ENCODE results near the gene CAV1. TPM values are rescaled to one million over a fixed set of nuclear protein-coding genes. Genes with fewer than 3 reads are reported as not detected.

The CAV1 gene
- polyA plus RNA-seq, 3 donors = 30.6 to 32.3 (median 32.1) TPM

- no peak for DNase-seq (ENCODE audit: low read depth in 3 of 3, low spot score in 2 of 3)
These were observed 28.5 kb downstream of the CAV1 start for GRCh38 chr7:116553168-116553964.

DNA sequence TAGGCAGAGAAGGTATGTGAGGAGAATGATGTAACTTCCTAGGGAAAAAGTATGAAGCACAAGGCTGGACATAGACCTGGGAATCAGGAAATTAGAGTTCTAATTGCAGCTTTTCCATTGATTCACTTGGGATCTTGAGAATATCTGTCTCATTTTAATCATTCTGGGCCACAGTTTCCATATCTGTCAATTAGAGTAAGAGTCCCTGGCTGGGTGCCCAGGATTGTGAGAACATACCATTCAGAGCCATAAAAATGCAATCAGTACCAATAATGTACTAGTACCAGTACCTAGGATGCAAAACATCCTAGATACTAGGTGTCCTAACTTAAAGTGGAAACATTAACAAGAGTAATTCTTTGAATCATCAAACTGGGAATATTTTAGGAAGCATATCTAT lies 29.6 kb downstream of the CAV1 start:
- no peak for DNase-seq (ENCODE audit: low read depth in 3 of 3, low spot score in 2 of 3)

GRCh38 chr7:116554911-116555310 lies 30.1 kb downstream of the CAV1 start:
- no peak for DNase-seq (ENCODE audit: low read depth in 3 of 3, low spot score in 2 of 3)

GRCh38 chr7:116557066-116557585 lies 32.3 kb downstream of the CAV1 start:
- no peak for DNase-seq (ENCODE audit: low read depth in 3 of 3, low spot score in 2 of 3)

- DNase-seq (ENCODE audit: low read depth in 3 of 3, low spot score in 2 of 3) = no peak
These were observed 33.1 kb downstream of the CAV1 start for GRCh38 chr7:116557901-116558300.

- DNase-seq (ENCODE audit: low read depth in 3 of 3, low spot score in 2 of 3) = no peak
These were observed 35.5 kb downstream of the CAV1 start for GRCh38 chr7:116560021-116560970.

DNA sequence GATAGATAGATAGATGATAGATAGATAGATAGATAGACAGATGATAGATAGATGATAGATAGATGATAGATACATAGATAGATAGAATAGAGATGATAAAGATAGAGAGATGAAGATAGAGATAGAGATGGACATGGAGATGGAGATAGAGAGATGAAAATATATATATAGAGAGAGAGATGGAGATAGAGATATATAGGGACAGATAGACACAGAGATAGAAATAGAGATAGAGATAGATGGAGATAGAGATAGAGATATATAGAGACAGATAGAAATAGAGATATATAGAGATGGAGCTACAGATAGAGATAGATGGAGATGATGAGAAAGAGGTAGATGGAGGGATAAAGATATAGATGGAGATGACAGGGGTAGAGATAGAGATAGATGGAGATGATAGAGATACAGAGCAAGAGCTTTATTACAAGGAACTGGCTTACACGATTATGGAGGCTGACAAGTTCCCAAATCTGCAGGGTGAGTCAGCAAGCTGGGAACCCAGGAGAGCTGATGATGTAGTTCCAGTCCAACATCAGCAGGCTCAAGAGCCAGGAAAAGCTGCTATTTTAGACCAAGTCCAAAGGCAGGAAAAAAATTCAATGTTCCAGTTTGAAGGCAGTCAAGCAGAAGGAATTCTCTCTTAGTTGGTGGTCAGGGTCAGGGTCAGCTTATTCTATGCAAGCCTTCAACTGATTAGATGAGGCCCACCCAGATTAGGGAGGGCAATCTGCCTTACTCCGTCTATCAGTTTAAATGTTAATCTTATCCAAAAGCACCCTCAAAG lies 37.1 kb downstream of the CAV1 start:
- DNase-seq (ENCODE audit: low read depth in 3 of 3, low spot score in 2 of 3) = no peak

- no peak for DNase-seq (ENCODE audit: low read depth in 3 of 3, low spot score in 2 of 3)
These were observed 37.8 kb downstream of the CAV1 start for GRCh38 chr7:116562529-116563121.

GRCh38 chr7:116565981-116566380 lies 41.1 kb downstream of the CAV1 start:
- DNase-seq (ENCODE audit: low read depth in 3 of 3, low spot score in 2 of 3) = no peak

DNA sequence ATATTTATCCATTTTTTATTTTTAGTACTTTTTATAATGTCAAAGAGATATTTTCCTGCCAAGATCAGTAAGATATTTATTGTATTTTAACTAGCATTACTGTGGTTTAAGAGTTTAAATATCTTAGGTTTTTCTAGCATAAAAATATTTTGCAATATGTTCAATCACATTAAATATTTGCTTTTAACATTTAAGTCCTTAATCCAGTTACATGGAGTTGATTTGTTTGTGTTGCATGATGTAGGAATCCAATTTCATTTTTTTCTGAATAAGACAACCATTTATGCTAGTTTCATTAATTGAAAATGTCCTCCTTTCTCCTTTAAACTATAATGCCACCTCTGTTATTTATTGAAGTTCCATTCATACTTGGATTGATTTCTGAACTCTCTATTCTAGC lies 41.8 kb downstream of the CAV1 start:
- DNase-seq (ENCODE audit: low read depth in 3 of 3, low spot score in 2 of 3) = no peak

GRCh38 chr7:116569737-116570136 lies 44.9 kb downstream of the CAV1 start:
- DNase-seq (ENCODE audit: low read depth in 3 of 3, low spot score in 2 of 3) = no peak

GRCh38 chr7:116570306-116570705 lies 45.5 kb downstream of the CAV1 start:
- DNase-seq (ENCODE audit: low read depth in 3 of 3, low spot score in 2 of 3) = no peak

DNA sequence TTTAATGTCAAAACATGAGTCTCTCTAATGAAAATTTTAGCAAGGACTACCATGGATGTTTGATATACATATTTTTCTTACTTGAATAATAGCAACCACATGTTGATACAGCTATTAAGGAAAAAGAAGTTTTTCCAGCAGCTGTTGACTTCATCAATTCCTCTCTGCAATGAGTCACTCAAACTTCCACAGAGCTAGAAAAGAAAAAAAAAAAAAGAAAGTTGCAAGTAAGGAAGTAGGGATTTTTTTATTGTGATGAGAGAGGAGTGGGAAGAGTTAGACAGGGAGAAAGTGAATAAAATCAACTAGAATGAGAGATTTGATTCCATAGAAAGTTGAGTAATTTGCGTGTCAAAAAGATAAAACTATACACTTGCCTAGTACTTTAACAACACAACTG lies 46.2 kb downstream of the CAV1 start:
- no peak for DNase-seq (ENCODE audit: low read depth in 3 of 3, low spot score in 2 of 3)

- no peak for DNase-seq (ENCODE audit: low read depth in 3 of 3, low spot score in 2 of 3)
These were observed 46.7 kb downstream of the CAV1 start for GRCh38 chr7:116571552-116571951.

GRCh38 chr7:116572036-116572435 lies 47.2 kb downstream of the CAV1 start:
- DNase-seq (ENCODE audit: low read depth in 3 of 3, low spot score in 2 of 3) = no peak

- DNase-seq (ENCODE audit: low read depth in 3 of 3, low spot score in 2 of 3) = no peak
These were observed 48.7 kb downstream of the CAV1 start for GRCh38 chr7:116573541-116573940.

DNA sequence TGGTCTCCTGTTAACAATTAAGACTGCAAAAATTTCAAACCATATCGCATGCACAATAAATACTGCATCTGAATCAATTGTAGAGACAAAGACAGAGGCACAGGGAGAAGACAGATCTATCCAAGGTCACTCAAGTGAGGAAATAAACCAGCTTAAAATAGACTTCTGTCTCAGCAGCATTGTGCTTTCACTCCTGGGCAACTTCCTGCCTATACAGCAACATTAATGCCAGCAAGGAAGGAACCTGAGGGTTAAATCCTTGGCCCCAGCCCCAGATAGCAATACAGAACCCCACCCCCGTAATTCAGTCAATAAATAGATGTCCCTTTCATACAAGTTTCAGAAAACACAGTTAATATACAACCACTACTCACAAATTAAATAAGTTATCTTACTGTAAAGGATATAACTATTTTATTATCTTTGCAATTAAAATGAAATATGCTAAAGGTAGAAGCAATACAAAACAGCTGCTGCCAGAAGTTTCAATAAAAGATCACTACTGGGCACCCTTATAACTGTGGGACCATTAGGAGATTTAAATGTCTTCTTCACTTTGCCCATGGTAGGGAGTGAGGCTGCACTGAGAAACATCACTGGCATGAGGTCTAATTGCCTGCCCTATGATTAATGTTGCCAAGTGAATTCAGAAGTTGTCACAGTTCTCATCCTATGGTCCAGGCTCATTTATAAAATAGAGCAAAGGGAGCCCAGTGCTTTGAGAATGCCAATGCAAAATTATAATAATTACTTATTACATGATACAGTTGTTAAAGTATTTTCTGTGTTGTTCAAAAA lies 49.4 kb downstream of the CAV1 start:
- no peak for DNase-seq (ENCODE audit: low read depth in 3 of 3, low spot score in 2 of 3)

DNA sequence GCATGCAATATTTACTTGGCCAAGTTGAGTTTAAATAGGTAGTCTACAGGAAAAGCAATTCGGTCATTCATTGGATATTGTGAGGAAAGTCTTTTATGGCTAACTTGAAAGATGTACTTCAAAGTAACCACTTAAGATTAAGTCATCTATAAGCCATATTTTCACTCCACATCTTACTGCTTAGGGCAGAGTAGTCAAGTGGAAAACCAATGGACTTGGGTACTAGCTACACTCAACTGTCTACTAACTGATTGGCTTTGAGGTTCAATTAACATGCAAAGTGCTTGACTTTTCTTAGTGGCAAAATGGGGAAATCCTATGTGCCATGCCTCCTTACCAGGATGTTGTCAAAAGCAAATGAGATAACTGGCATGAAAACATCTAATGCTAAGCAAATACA lies 51.0 kb downstream of the CAV1 start:
- no peak for DNase-seq (ENCODE audit: low read depth in 3 of 3, low spot score in 2 of 3)

Measured in right renal cortex interstitium (tissue), 3 donors.